HG03378 (cell line): ENCODE results near the gene CDY1B.
"Not testable (repeated sequence)": the region's sequence is repeated elsewhere in the genome, so short reads cannot be mapped to it uniquely, and the experiment has no call there.

Source experiments
- ATAC-seq: cut with Tn5 transposase; IDR thresholded peaks from one replicate; pipeline ENCODE4 v1.9.1; 2021; ENCODE audit warnings: mild to moderate bottlenecking, moderate library complexity; ENCODE audit not compliant: unreplicated experiment

CDY1B gene, protein sequence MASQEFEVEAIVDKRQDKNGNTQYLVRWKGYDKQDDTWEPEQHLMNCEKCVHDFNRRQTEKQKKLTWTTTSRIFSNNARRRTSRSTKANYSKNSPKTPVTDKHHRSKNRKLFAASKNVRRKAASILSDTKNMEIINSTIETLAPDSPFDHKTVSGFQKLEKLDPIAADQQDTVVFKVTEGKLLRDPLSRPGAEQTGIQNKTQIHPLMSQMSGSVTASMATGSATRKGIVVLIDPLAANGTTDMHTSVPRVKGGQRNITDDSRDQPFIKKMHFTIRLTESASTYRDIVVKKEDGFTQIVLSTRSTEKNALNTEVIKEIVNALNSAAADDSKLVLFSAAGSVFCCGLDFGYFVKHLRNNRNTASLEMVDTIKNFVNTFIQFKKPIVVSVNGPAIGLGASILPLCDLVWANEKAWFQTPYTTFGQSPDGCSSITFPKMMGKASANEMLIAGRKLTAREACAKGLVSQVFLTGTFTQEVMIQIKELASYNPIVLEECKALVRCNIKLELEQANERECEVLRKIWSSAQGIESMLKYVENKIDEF

GRCh38 chrY:24047919-24048318, at the start of gene CDY1B:
Gene CDY1B (minus strand): TSS chrY:24048019. CDS start chrY:24047688, 331 bp downstream.
- not testable (repeated sequence) for ATAC-seq

DNA sequence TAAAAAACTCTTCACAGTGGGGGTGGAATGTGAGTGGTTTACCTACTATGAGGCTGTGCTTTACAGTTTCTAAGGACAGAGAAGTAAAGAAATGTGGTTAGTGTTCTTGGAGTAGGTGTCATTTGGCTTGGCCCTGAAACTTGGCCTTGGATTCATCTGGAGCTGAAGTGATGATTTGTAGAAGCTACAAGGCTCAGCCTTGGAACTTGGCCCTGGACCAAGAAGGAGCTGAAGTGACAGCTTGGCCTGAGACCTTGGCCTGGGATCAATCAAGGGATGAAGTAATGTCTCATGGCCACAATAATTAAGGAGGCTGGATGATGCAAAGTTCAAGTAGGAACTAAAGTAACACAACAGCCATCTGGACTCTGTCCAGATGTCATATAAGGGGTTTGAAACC, 1.7 kb upstream of the CDY1B start:
- not testable (repeated sequence) for ATAC-seq

GRCh38 chrY:24043209-24043608, 4.6 kb downstream of the CDY1B start:
- ATAC-seq, result not testable (repeated sequence)

- not testable (repeated sequence) for ATAC-seq
These were observed 8.7 kb downstream of the CDY1B start for GRCh38 chrY:24039008-24039718.

- ATAC-seq, result not testable (repeated sequence)
These were observed 21.4 kb downstream of the CDY1B start for GRCh38 chrY:24026212-24027103.
